Stimulated activated CD4-positive, alpha-beta T cell treated with anti-CD3 and anti-CD28 coated beads, Interleukin-15, amount 100 ng/mL, for 1 hour (primary cell): ENCODE measurements around the gene HMGN1.
"Not testable (repeated sequence)": the region's sequence is repeated elsewhere in the genome, so short reads cannot be mapped to it uniquely, and the experiment has no call there.

Source experiments
- DNase-seq, 2 donors: peaks; one replicate each; pipeline ENCODE4 v3.0.0-alpha.2; 2020; ENCODE audit warnings: low read depth in 1 of 2, low spot score in 1 of 2

The HMGN1 gene

GRCh38 chr21:39369896-39370288, 21.0 kb upstream of the HMGN1 start:
- DNase-seq: not testable (repeated sequence)

GRCh38 chr21:39367783-39368182, 18.9 kb upstream of the HMGN1 start:
- DNase-seq: no peak

- DNase-seq: no peak
Measured at GRCh38 chr21:39366563-39366962, 17.7 kb upstream of the HMGN1 start.

GRCh38 chr21:39364949-39365348, 16.1 kb upstream of the HMGN1 start:
- no peak for DNase-seq

GRCh38 chr21:39363607-39364555, 15.0 kb upstream of the HMGN1 start:
- DNase-seq: no peak

- DNase-seq: no peak
Measured at GRCh38 chr21:39362733-39363132, 13.8 kb upstream of the HMGN1 start.

GRCh38 chr21:39359382-39359781, 10.5 kb upstream of the HMGN1 start:
- DNase-seq: no peak

GRCh38 chr21:39353295-39353694, 4.4 kb upstream of the HMGN1 start:
- no peak for DNase-seq

GRCh38 chr21:39350094-39351005, 1.5 kb upstream of the HMGN1 start:
- DNase-seq: no peak

- peak; percentile 94 to 96 for DNase-seq
Measured at GRCh38 chr21:39349211-39350093, 564 bp upstream of the HMGN1 start.

- DNase-seq: no peak
Measured at GRCh38 chr21:39348040-39348354, 891 bp downstream of the HMGN1 start.

- DNase-seq: no peak
Measured at GRCh38 chr21:39347537-39347936, 1.4 kb downstream of the HMGN1 start.

- no peak for DNase-seq
Measured at GRCh38 chr21:39346671-39347331, 2.1 kb downstream of the HMGN1 start.

GRCh38 chr21:39346206-39346605, 2.7 kb downstream of the HMGN1 start:
- no peak for DNase-seq

GRCh38 chr21:39345440-39345839, 3.4 kb downstream of the HMGN1 start:
- no peak for DNase-seq

- no peak for DNase-seq
Measured at GRCh38 chr21:39344848-39345247, 4.0 kb downstream of the HMGN1 start.

GRCh38 chr21:39341249-39341923, 7.5 kb downstream of the HMGN1 start:
- DNase-seq: no peak

GRCh38 chr21:39340687-39341086, 8.2 kb downstream of the HMGN1 start:
- DNase-seq: no peak

GRCh38 chr21:39339231-39339630, 9.7 kb downstream of the HMGN1 start:
- DNase-seq: no peak

GRCh38 chr21:39336457-39337008, 12.4 kb downstream of the HMGN1 start:
- DNase-seq: no peak
